HCT116 (cell line): ENCODE results near the gene B4GALNT3. TPM values are rescaled to one million over a fixed set of nuclear protein-coding genes. Genes with fewer than 3 reads are reported as not detected.

Experiments used
- ATAC-seq: fragments of 200-7000 bp; cut with Tn5 transposase; 2 replicates; pipeline ENCODE4 v1.9.1; 2020; ENCODE audit warnings: mild to moderate bottlenecking, moderate library complexity
- BruUV-seq: library from RNA; stranded (reverse); fragments of 400-500 nt; replicated peaks from 2 replicates; lab custom pipeline; 2021; lab: Mats Ljungman, UMichigan
- CTCF ChIA-PET: fragments of 300-600 bp; sonication (Branson Sonifier 250); formaldehyde crosslinking; loops from one replicate; lab custom pipeline; 2021; ENCODE audit warnings: antibody characterized with exemption; lab: Charles Lee
- POLR2A ChIA-PET: fragments of 300-600, 350-600 bp; sonication (Branson Sonifier 250); formaldehyde crosslinking; loops from one replicate; lab custom pipeline; 2021; ENCODE audit warnings: antibody characterized with exemption; lab: Charles Lee
- RAD21 ChIA-PET, 2 experiments: fragments of 300-600 bp; sonication (Branson Sonifier 250); formaldehyde crosslinking; loops; one replicate each; lab custom pipeline; 2023; ENCODE audit warnings: low total read pairs in 2 of 2; ENCODE audit not compliant: uncharacterized antibody in 2 of 2, unreplicated experiment in 2 of 2, low non-redundant PET in 1 of 2; lab: Charles Lee
- DNase-seq: peaks from one replicate; pipeline ENCODE4 v3.0.0-alpha.2; 2010; ENCODE audit warnings: low read depth, low spot score
- H2AFZ ChIP-seq: fragments of 200-600 bp; shearing (Covaris generic), sonication (generic); 2 replicates; pipeline ENCODE4 v1.6.1; 2017; ENCODE audit warnings: low read depth, mixed run types, mixed read lengths, antibody characterized with exemption, low read length; ENCODE audit not compliant: poor library complexity, severe bottlenecking
- H3K27ac ChIP-seq: 2 replicates; pipeline ENCODE4 v1.5.1; 2012; ENCODE audit warnings: low read depth, low read length
- H3K27me3 ChIP-seq: fragments of 200-600 bp; sonication (generic); 2 replicates; pipeline ENCODE4 v1.6.1; 2016; ENCODE audit warnings: mixed run types, low read length, mixed read lengths; ENCODE audit not compliant: insufficient read depth
- H3K36me3 ChIP-seq, 2 experiments: fragments of 200-500 bp in 1 of 2; fragments of 200-600 bp in 1 of 2; sonication (Bioruptor generic) in 1 of 2; sonication (generic) in 1 of 2; 2 replicates each; pipeline versions ENCODE4 v1.5.1 to v1.6.1; 2014 to 2016; ENCODE audit warnings: low read length in 2 of 2, inconsistent platforms in 1 of 2, mixed read lengths in 1 of 2, mixed run types in 1 of 2; ENCODE audit not compliant: insufficient read depth in 2 of 2, control insufficient read depth in 1 of 2
- H3K4me1 ChIP-seq, 2 experiments: fragments of 200-600 bp in 1 of 2; sonication (generic) in 1 of 2; 2 replicates each; pipeline versions ENCODE4 v1.5.1 to v1.6.1; 2012 to 2017; ENCODE audit warnings: low read length in 2 of 2, inconsistent platforms in 1 of 2, mild to moderate bottlenecking in 1 of 2, mixed read lengths in 1 of 2, mixed run types in 1 of 2, moderate library complexity in 1 of 2; ENCODE audit not compliant: insufficient read depth in 2 of 2, control insufficient read depth in 1 of 2
- H3K4me2 ChIP-seq: fragments of 200-600 bp; sonication (generic); 2 replicates; pipeline ENCODE4 v1.6.1; 2017; ENCODE audit warnings: mixed run types, low read length, mixed read lengths
- H3K4me3 ChIP-seq, 2 experiments: fragments of 200-600 bp in 1 of 2; sonication (generic) in 1 of 2; replicated peaks in 1 of 2; 2 replicates each; pipeline ENCODE4 v1.5.1; 2011 to 2016; ENCODE audit warnings: low read length in 2 of 2, control low read depth in 1 of 2, low read depth in 1 of 2, mild to moderate bottlenecking in 1 of 2, mixed read lengths in 1 of 2, mixed run types in 1 of 2
- H3K79me2 ChIP-seq: fragments of 200-600 bp; sonication (generic); 2 replicates; pipeline ENCODE4 v1.6.1; 2017; ENCODE audit warnings: mild to moderate bottlenecking, mixed run types, low read length, moderate library complexity, mixed read lengths; ENCODE audit not compliant: insufficient read depth
- H3K9ac ChIP-seq: fragments of 200-600 bp; sonication (generic); 2 replicates; pipeline ENCODE4 v1.6.1; 2016; ENCODE audit warnings: low read length, mixed read lengths
- H3K9me2 ChIP-seq: fragments of 200-600 bp; sonication (generic), shearing (Covaris generic); 2 replicates; pipeline ENCODE4 v1.6.1; 2017; ENCODE audit warnings: mixed run types, mild to moderate bottlenecking, moderate library complexity; ENCODE audit not compliant: insufficient read depth
- H3K9me3 ChIP-seq, 2 experiments: fragments of 200-500 bp in 1 of 2; fragments of 200-600 bp in 1 of 2; sonication (Bioruptor generic) in 1 of 2; sonication (generic) in 1 of 2; 2 replicates each; pipeline ENCODE4 v1.6.1; 2014 to 2017; ENCODE audit warnings: low read length in 2 of 2, mixed read lengths in 2 of 2, inconsistent platforms in 1 of 2, low read depth in 1 of 2, mild to moderate bottlenecking in 1 of 2, mixed run types in 1 of 2, moderate library complexity in 1 of 2; ENCODE audit not compliant: control insufficient read depth in 1 of 2, insufficient read depth in 1 of 2
- H4K20me1 ChIP-seq: fragments of 200-600 bp; sonication (generic), shearing (Covaris generic); 2 replicates; pipeline ENCODE4 v1.6.1; 2017; ENCODE audit warnings: mixed run types, mild to moderate bottlenecking, moderate library complexity; ENCODE audit not compliant: insufficient read depth
- CBX3 ChIP-seq: IDR thresholded peaks from 2 replicates; pipeline ENCODE4 v1.6.1; 2012; ENCODE audit warnings: low read depth
- CEBPB ChIP-seq: IDR thresholded peaks from 2 replicates; pipeline ENCODE4 v1.6.1; 2012; ENCODE audit warnings: low read depth
- EGR1 ChIP-seq: IDR thresholded peaks from 2 replicates; pipeline ENCODE4 v1.6.1; 2012; ENCODE audit warnings: low read depth
- ELF1 ChIP-seq: IDR thresholded peaks from 2 replicates; pipeline ENCODE4 v1.6.1; 2012; ENCODE audit warnings: low read depth, borderline replicate concordance
- EZH2 ChIP-seq: fragments of 200-600 bp; sonication (generic); IDR thresholded peaks from 2 replicates; pipeline ENCODE4 v1.6.1; 2017; ENCODE audit warnings: antibody characterized with exemption, mixed run types
- EZH2phosphoT487 ChIP-seq: fragments of 200-600 bp; IDR thresholded peaks from 2 replicates; pipeline ENCODE4 v1.6.1; 2018; ENCODE audit warnings: antibody characterized with exemption, borderline replicate concordance
- JUND ChIP-seq: IDR thresholded peaks from 2 replicates; pipeline ENCODE4 v1.6.1; 2012
- POLR2AphosphoS5 ChIP-seq: IDR thresholded peaks from 2 replicates; pipeline ENCODE4 v1.6.1; 2011; ENCODE audit warnings: mild to moderate bottlenecking, low read depth, low read length, moderate library complexity
- RAD21 ChIP-seq: IDR thresholded peaks from 2 replicates; pipeline ENCODE4 v1.6.1; 2012; ENCODE audit warnings: low read depth, mild to moderate bottlenecking
- SIN3A ChIP-seq: IDR thresholded peaks from 2 replicates; pipeline ENCODE4 v1.6.1; 2012; ENCODE audit warnings: low read depth
- SP1 ChIP-seq: IDR thresholded peaks from 2 replicates; pipeline ENCODE4 v1.6.1; 2012; ENCODE audit warnings: low read depth
- TCF7L2 ChIP-seq: IDR thresholded peaks from 2 replicates; pipeline ENCODE4 v1.7.0; 2011; ENCODE audit warnings: borderline replicate concordance, inconsistent platforms; ENCODE audit not compliant: insufficient read depth, insufficient read length; ENCODE audit errors: extremely low read depth
- ZFX ChIP-seq: fragments of 450-650 bp; IDR thresholded peaks from 2 replicates; pipeline ENCODE4 v1.6.1; 2017
- intact Hi-C: fragments of 100-400 bp; cut with micrococcal nuclease; formaldehyde crosslinking; loops from 2 replicates; pipeline ENCODE4 v1.10.0; 2022
- total RNA-seq: library from RNA; stranded (reverse); gene quantifications from one replicate; pipeline ENCODE4 v1.2.1, GENCODE V29; 2021; ENCODE audit not compliant: unreplicated experiment
- TF ChIP-seq, protein P1 (sequence below): IDR thresholded peaks from 2 replicates; pipeline ENCODE4 v1.6.1; 2011; ENCODE audit warnings: mild to moderate bottlenecking, low read length, moderate library complexity; ENCODE audit not compliant: insufficient replicate concordance; ENCODE audit errors: extremely low read depth
- TF ChIP-seq, protein P2 (sequence below): IDR thresholded peaks from 2 replicates; pipeline ENCODE4 v1.6.1; 2012
- TF ChIP-seq, protein P3 (sequence below), 3 experiments: fragments of 200-600 bp in 1 of 3; sonication (generic) in 1 of 3; IDR thresholded peaks in 2 of 3; conservative IDR thresholded peaks in 1 of 3; 2 replicates each; pipeline ENCODE4 v1.5.1; 2012 to 2017; ENCODE audit warnings: low read depth in 2 of 3, low read length in 2 of 3, antibody characterized with exemption in 1 of 3, borderline replicate concordance in 1 of 3, control low read depth in 1 of 3, mild to moderate bottlenecking in 1 of 3, mixed read lengths in 1 of 3, mixed run types in 1 of 3, moderate library complexity in 1 of 3; ENCODE audit not compliant: insufficient read depth in 1 of 3

The B4GALNT3 gene
- total RNA-seq, 1 experiment from 2014 or later: 18.2 TPM

DNA sequence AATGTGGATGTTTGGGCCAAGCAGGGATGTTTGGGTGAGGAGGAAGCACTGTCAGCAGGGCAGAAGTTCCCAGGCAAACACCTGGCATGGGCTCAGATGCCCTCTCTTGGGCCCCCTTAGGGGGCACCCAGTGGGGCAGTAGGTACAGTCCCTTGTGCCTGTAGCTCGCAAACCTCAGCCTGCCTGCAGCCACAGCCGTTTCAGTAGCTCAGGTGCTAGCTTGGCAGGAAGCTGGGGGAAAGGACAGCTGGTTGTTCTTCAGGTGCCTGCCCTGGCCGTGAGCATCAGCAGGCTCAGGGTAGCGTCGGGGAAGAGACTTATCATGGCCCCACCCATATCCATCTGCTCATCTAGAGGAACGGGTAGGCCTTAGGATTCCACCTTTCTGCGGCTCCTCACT lies 67.5 kb downstream of the B4GALNT3 start:
- no peaks in the 10 kb centered on the region for H3K4me1 ChIP-seq
- H3K36me3 ChIP-seq: no peaks in the 10 kb centered on the region
- H3K4me3 ChIP-seq: no peak overlapping the region
- no peak for TF ChIP-seq POLR2AphosphoS5
- TF ChIP-seq SIN3A: no peak
- no peak for TF ChIP-seq EGR1
- no peak for TF ChIP-seq RAD21
- no peak for TF ChIP-seq CBX3
- no peak for TF ChIP-seq EZH2phosphoT487
- no peak for TF ChIP-seq ELF1
- TF ChIP-seq JUND: no peak
- no peak for TF ChIP-seq EZH2
- no peak for TF ChIP-seq CEBPB
- no peak for TF ChIP-seq TCF7L2
- no peak overlapping the region for H3K27ac ChIP-seq
- intact Hi-C loops: no loop called here
- ChIA-PET CTCF (no interaction called here), POLR2A (no interaction called here), RAD21 (no interaction called here)
- H3K4me2 ChIP-seq: no peak overlapping the region
- BruUV-seq: no TSS peak
- ATAC-seq (no peak), DNase-seq (no peak)
- H3K79me2 ChIP-seq: no peaks in the 10 kb centered on the region
- no peak overlapping the region for H3K9ac ChIP-seq
- H3K27me3 ChIP-seq: no peaks in the 10 kb centered on the region
- no peaks in the 10 kb centered on the region for H4K20me1 ChIP-seq
- no peak overlapping the region for H2AFZ ChIP-seq
- H3K9me2 ChIP-seq: no peaks in the 10 kb centered on the region
- peaks cover 5% of the 10 kb centered on the region in 2 experiments; a peak in 2 of 4 replicates for H3K9me3 ChIP-seq

DNA sequence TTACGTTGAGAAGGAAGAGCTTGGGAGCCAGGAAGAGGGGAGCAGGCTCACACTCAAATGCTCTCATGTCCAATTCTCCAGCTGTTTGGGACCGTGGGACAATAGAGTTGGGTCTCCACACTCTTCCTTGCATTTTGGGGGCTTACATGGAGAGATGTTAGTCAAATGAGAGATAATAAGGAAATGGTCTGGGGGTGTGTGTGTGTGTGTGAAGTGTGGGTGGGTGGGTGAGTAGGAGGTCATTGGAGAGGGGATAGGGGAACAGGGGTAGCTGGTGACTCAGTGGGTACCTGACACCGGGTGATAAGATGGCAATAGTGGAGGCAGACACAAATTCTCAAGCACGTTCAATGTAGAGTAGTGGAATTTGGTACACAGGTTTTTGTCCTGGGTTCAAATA lies 68.0 kb downstream of the B4GALNT3 start:
- ChIA-PET CTCF (no interaction called here), POLR2A (no interaction called here), RAD21 (no interaction called here)
- Histone ChIP-seq H3K27me3 (no peaks in the 10 kb centered on the region), H3K9me2 (no peaks in the 10 kb centered on the region), H3K9ac (no peak overlapping the region), H3K4me1 (no peaks in the 10 kb centered on the region), H2AFZ (no peak overlapping the region), H3K36me3 (no peaks in the 10 kb centered on the region), H3K4me3 (no peak overlapping the region), H3K4me2 (no peak overlapping the region), H3K9me3 (peaks cover 5 to 7% of the 10 kb centered on the region in 2 experiments; a peak in 2 of 4 replicates), H3K79me2 (no peaks in the 10 kb centered on the region), H3K27ac (no peak overlapping the region), H4K20me1 (no peaks in the 10 kb centered on the region)
- TF ChIP-seq JUND (no peak), CBX3 (no peak), CEBPB (no peak), EZH2phosphoT487 (no peak), SP1 (no peak), ZFX (no peak), EZH2 (no peak), EGR1 (no peak)
- TF ChIP-seq, protein P1, sequence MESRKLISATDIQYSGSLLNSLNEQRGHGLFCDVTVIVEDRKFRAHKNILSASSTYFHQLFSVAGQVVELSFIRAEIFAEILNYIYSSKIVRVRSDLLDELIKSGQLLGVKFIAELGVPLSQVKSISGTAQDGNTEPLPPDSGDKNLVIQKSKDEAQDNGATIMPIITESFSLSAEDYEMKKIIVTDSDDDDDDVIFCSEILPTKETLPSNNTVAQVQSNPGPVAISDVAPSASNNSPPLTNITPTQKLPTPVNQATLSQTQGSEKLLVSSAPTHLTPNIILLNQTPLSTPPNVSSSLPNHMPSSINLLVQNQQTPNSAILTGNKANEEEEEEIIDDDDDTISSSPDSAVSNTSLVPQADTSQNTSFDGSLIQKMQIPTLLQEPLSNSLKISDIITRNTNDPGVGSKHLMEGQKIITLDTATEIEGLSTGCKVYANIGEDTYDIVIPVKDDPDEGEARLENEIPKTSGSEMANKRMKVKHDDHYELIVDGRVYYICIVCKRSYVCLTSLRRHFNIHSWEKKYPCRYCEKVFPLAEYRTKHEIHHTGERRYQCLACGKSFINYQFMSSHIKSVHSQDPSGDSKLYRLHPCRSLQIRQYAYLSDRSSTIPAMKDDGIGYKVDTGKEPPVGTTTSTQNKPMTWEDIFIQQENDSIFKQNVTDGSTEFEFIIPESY: no peak
- TF ChIP-seq, protein P2, sequence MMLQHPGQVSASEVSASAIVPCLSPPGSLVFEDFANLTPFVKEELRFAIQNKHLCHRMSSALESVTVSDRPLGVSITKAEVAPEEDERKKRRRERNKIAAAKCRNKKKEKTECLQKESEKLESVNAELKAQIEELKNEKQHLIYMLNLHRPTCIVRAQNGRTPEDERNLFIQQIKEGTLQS: no peak
- TF ChIP-seq, protein P3, sequence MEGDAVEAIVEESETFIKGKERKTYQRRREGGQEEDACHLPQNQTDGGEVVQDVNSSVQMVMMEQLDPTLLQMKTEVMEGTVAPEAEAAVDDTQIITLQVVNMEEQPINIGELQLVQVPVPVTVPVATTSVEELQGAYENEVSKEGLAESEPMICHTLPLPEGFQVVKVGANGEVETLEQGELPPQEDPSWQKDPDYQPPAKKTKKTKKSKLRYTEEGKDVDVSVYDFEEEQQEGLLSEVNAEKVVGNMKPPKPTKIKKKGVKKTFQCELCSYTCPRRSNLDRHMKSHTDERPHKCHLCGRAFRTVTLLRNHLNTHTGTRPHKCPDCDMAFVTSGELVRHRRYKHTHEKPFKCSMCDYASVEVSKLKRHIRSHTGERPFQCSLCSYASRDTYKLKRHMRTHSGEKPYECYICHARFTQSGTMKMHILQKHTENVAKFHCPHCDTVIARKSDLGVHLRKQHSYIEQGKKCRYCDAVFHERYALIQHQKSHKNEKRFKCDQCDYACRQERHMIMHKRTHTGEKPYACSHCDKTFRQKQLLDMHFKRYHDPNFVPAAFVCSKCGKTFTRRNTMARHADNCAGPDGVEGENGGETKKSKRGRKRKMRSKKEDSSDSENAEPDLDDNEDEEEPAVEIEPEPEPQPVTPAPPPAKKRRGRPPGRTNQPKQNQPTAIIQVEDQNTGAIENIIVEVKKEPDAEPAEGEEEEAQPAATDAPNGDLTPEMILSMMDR (IDR thresholded peaks at IDR 0.05 in 2 of 3, conservative IDR thresholded peaks at IDR 0.05 in 1 of 3; ENCODE audit: borderline replicate concordance in 1 of 3, insufficient read depth in 1 of 3, low read depth in 2 of 3, low read length in 2 of 3): no peak
- ATAC-seq (no peak), DNase-seq (no peak)
- BruUV-seq: no TSS peak
- intact Hi-C loops: no loop called here
